Activated CD4-positive, alpha-beta T cell treated with anti-CD3 and anti-CD28 coated beads, Interleukin-2, amount 10 ng/mL, durations not matched to agents 24 days and 14 days (primary cell): ENCODE measurements around the gene BRIX1. TPM values are rescaled to one million over a fixed set of nuclear protein-coding genes. Genes with fewer than 3 reads are reported as not detected.
A peak's percentile ranks its signal among the peaks of the same experiment; 100 is the strongest.

Experiments
- DNase-seq: peaks from one replicate; pipeline ENCODE4 v3.0.0; 2022
- H3K27ac Mint-ChIP-seq: one replicate; pipeline ENCODE4 v1.8.0; 2022; ENCODE audit warnings: mild to moderate bottlenecking, mixed read lengths
- H3K27me3 Mint-ChIP-seq: one replicate; pipeline ENCODE4 v1.8.0; 2022; ENCODE audit warnings: mixed read lengths
- H3K36me3 Mint-ChIP-seq: one replicate; pipeline ENCODE4 v1.8.0; 2022; ENCODE audit warnings: low read depth, mild to moderate bottlenecking, mixed read lengths
- H3K4me1 Mint-ChIP-seq: one replicate; pipeline ENCODE4 v1.8.0; 2021; ENCODE audit warnings: mixed read lengths
- H3K4me3 Mint-ChIP-seq: one replicate; pipeline ENCODE4 v1.8.0; 2022; ENCODE audit warnings: mild to moderate bottlenecking, moderate library complexity, mixed read lengths
- H3K9me3 Mint-ChIP-seq: one replicate; pipeline ENCODE4 v1.8.0; 2021; ENCODE audit warnings: mixed read lengths
- intact Hi-C: fragments of 100-400 bp; cut with micrococcal nuclease; formaldehyde crosslinking; loops from one replicate; pipeline ENCODE4 v1.15.1; 2023
- total RNA-seq: library from RNA; stranded (reverse); gene quantifications from 2 replicates; pipeline ENCODE4 v1.2.3, GENCODE V29; 2022

BRIX1 gene
- total RNA-seq = 120 and 128 TPM in 2 replicates

- no peak within 1 kb of the TSS for H3K4me3 Mint-ChIP-seq
- DNase-seq = peak; percentile 98
- H3K27ac Mint-ChIP-seq = peak within 1 kb of the TSS; percentile 71
- H3K9me3 Mint-ChIP-seq = no peaks in the 10 kb centered on the region
- no peaks in the 10 kb centered on the region for H3K27me3 Mint-ChIP-seq
- peaks cover 34% of the 10 kb centered on the region for H3K36me3 Mint-ChIP-seq
- peaks cover 19% of the 10 kb centered on the region for H3K4me1 Mint-ChIP-seq
- intact Hi-C loops = loop anchor here (1.0 to 10.0 kb wide), 8 partner anchors 9 to 1474 kb away; partner anchors contain the start of genes AMACR, DNAJC21, LMBRD2 and NADK2
Measured at GRCh38 chr5:34915139-34915855, at the start of gene BRIX1, which contains the start of gene RAD1. TSS of gene BRIX1 (plus strand) at chr5:34915711. CDS start at chr5:34915739, 28 bp downstream. TSS of gene RAD1 (minus strand) at chr5:34915504. CDS start at chr5:34914892, 612 bp downstream.

- Mint-ChIP-seq H3K9me3 (no peaks in the 10 kb centered on the region), H3K4me3 (no peak overlapping the region), H3K36me3 (no peaks in the 10 kb centered on the region), H3K27me3 (no peaks in the 10 kb centered on the region), H3K4me1 (no peaks in the 10 kb centered on the region), H3K27ac (no peak overlapping the region)
- intact Hi-C loops = no loop called here
- DNase-seq = no peak
Measured at GRCh38 chr5:34866989-34867471, 48.5 kb upstream of the BRIX1 start.

DNA sequence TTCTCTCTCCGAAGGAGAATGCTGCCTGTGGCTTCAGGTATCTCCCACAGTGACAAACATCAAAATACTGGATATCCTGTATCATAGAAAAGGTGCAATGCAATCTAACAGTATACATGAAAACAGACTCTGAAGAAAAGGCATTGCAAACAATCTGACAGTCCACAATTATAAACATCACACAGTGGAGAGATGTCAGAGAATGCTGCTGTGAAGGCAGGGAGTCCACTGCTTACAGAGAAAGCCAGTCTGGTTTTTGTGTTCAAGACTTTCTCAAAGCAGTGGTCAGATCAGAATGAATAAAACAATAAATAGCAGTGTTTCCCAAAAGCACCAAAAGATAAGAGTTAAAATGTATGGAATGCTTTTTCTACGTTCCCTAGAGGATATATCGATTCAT is 47.9 kb upstream of the BRIX1 start:
- no peaks in the 10 kb centered on the region for H3K9me3 Mint-ChIP-seq
- intact Hi-C loops = no loop called here

GRCh38 chr5:34868791-34869190 is 46.7 kb upstream of the BRIX1 start:
- Mint-ChIP-seq H3K9me3 (no peaks in the 10 kb centered on the region), H3K4me3 (no peak overlapping the region), H3K27ac (no peak overlapping the region), H3K27me3 (peaks cover 5% of the 10 kb centered on the region), H3K36me3 (no peaks in the 10 kb centered on the region), H3K4me1 (no peaks in the 10 kb centered on the region)
- no peak for DNase-seq
- intact Hi-C loops = no loop called here

More for the DNA sequence above, 47.9 kb upstream of the BRIX1 start:
- H3K4me3 Mint-ChIP-seq = no peak overlapping the region
- no peaks in the 10 kb centered on the region for H3K4me1 Mint-ChIP-seq
- H3K36me3 Mint-ChIP-seq = no peaks in the 10 kb centered on the region
- no peak overlapping the region for H3K27ac Mint-ChIP-seq
- H3K27me3 Mint-ChIP-seq = no peaks in the 10 kb centered on the region
- no peak for DNase-seq

GRCh38 chr5:34869256-34869655 is 46.3 kb upstream of the BRIX1 start:
- Mint-ChIP-seq H3K4me3 (no peak overlapping the region), H3K9me3 (no peaks in the 10 kb centered on the region), H3K36me3 (no peaks in the 10 kb centered on the region), H3K27ac (no peak overlapping the region), H3K27me3 (peaks cover 9% of the 10 kb centered on the region), H3K4me1 (no peaks in the 10 kb centered on the region)
- no peak for DNase-seq
- intact Hi-C loops = no loop called here

- Mint-ChIP-seq H3K27ac (no peak overlapping the region), H3K4me3 (no peak overlapping the region), H3K4me1 (no peaks in the 10 kb centered on the region), H3K9me3 (no peaks in the 10 kb centered on the region), H3K36me3 (no peaks in the 10 kb centered on the region), H3K27me3 (peaks cover 9% of the 10 kb centered on the region)
- DNase-seq = no peak
- intact Hi-C loops = no loop called here
Measured at GRCh38 chr5:34870382-34870781, 45.1 kb upstream of the BRIX1 start.

GRCh38 chr5:34876275-34876674 is 39.2 kb upstream of the BRIX1 start:
- H3K36me3 Mint-ChIP-seq = no peaks in the 10 kb centered on the region
- H3K4me3 Mint-ChIP-seq = no peak overlapping the region
- peaks cover 8% of the 10 kb centered on the region for H3K9me3 Mint-ChIP-seq
- H3K27me3 Mint-ChIP-seq = peaks cover 11% of the 10 kb centered on the region
- DNase-seq = no peak
- H3K4me1 Mint-ChIP-seq = no peaks in the 10 kb centered on the region
- intact Hi-C loops = no loop called here
- no peak overlapping the region for H3K27ac Mint-ChIP-seq

DNA sequence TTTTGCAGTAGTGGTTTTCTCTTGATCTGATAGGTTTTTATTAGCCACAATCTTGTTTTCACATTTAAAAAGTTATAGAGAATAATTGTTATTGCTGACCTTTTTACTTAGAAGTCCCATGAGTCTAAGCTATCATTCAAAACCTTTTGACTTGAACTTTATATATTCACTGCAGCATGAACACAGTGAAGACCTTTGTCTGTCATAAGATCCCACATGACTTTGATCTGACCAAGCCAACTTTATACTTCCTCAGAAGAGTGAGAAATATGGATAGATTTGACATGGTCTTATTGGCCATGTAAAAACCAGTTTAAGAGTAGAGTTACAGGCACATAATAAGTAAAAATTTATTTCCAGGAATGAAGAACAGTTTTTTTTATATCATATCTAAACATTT is 34.3 kb upstream of the BRIX1 start:
- H3K4me3 Mint-ChIP-seq = no peak overlapping the region
- no peaks in the 10 kb centered on the region for H3K4me1 Mint-ChIP-seq
- peaks cover 6% of the 10 kb centered on the region for H3K9me3 Mint-ChIP-seq
- no peak overlapping the region for H3K27ac Mint-ChIP-seq
- DNase-seq = no peak
- peaks cover 12% of the 10 kb centered on the region for H3K27me3 Mint-ChIP-seq
- intact Hi-C loops = no loop called here
- H3K36me3 Mint-ChIP-seq = no peaks in the 10 kb centered on the region

DNA sequence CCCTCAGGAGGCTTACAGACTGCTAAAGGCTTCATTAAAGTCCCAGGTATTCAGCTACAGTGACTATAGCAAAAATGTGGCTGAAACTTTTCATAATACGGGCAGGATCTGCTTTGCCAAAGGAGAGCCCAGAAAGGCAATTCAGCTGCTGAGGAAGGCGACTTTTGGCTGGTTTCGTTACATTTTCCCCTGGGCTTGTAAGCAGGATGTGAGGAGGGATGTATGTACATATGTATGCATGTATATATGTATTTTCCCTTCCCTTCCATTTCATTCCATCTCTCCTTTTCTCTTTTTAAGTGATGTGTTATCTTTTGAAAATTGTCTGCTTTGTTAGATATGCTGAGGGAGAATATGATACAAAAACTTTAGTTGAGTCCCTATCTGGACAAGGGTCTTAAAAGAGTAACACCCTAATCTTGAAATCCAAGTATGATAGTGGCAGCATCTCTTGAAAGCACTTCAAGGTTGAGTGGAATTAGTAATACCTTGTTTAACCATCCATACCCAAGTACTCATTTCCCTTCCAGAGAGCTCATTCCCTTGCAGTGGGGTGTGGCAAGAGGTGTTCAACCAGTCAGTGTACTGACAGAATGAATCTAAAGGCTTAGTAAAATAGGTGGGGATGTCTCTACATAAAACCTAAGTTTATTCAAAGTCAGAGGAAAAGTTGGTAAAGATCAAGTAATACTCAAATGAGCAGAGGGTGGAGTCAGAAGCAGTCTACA is 29.0 kb upstream of the BRIX1 start:
- Mint-ChIP-seq H3K27me3 (peaks cover 10% of the 10 kb centered on the region), H3K27ac (no peak overlapping the region), H3K36me3 (no peaks in the 10 kb centered on the region), H3K4me3 (no peak overlapping the region), H3K4me1 (no peaks in the 10 kb centered on the region), H3K9me3 (no peaks in the 10 kb centered on the region)
- intact Hi-C loops = no loop called here
- DNase-seq = no peak

DNA sequence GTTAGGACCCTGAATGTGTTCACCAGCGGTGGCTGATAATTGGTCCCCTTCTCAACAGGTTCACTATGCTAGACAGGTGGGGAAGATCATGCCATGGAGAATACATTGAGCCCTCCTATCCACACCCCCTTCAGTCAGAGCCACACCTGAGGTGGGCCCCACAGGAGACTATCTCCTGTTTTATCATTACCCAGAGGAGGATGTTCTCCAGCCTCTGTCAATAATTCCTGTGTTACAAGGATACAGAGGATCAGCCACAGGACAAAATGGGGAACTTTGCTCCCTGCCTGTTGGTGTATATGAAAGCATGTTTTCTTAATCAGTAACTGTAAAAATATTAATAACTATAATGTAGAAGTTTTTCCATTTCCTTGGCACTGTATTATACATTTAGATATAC is 26.1 kb upstream of the BRIX1 start:
- no peak overlapping the region for H3K4me3 Mint-ChIP-seq
- no peak overlapping the region for H3K27ac Mint-ChIP-seq
- peaks cover 5% of the 10 kb centered on the region for H3K27me3 Mint-ChIP-seq
- no peak for DNase-seq
- H3K4me1 Mint-ChIP-seq = no peaks in the 10 kb centered on the region
- no peaks in the 10 kb centered on the region for H3K36me3 Mint-ChIP-seq
- intact Hi-C loops = no loop called here
- H3K9me3 Mint-ChIP-seq = no peaks in the 10 kb centered on the region

GRCh38 chr5:34891981-34892380 is 23.5 kb upstream of the BRIX1 start:
- H3K4me1 Mint-ChIP-seq = no peaks in the 10 kb centered on the region
- intact Hi-C loops = no loop called here

DNA sequence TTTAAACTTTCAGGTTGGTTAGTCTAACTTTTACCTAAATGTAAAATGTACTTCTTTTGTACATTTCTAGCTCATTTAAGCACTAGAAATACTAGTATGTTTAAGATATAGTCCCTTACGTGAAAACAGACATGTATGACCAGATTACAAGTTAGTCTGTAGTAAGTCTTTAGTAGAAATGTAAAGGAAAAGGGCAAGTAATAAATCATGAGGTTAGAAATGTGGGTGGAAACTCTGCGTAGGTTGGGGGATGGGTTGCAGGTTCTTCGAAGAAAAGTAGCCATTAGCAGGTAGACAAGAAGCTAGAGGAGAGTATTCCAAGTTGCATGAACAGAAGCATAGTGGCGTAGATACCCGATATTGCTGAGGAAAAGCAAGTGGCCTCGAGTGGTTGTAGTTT is 23.1 kb upstream of the BRIX1 start:
- intact Hi-C loops = no loop called here
- Mint-ChIP-seq H3K27me3 (no peaks in the 10 kb centered on the region), H3K4me1 (no peaks in the 10 kb centered on the region), H3K9me3 (no peaks in the 10 kb centered on the region), H3K36me3 (no peaks in the 10 kb centered on the region), H3K27ac (no peak overlapping the region), H3K4me3 (no peak overlapping the region)
- no peak for DNase-seq

More at GRCh38 chr5:34891981-34892380, 23.5 kb upstream of the BRIX1 start:
- no peak for DNase-seq
- no peaks in the 10 kb centered on the region for H3K36me3 Mint-ChIP-seq
- H3K27ac Mint-ChIP-seq = no peak overlapping the region
- no peaks in the 10 kb centered on the region for H3K9me3 Mint-ChIP-seq
- H3K4me3 Mint-ChIP-seq = no peak overlapping the region
- H3K27me3 Mint-ChIP-seq = no peaks in the 10 kb centered on the region

DNA sequence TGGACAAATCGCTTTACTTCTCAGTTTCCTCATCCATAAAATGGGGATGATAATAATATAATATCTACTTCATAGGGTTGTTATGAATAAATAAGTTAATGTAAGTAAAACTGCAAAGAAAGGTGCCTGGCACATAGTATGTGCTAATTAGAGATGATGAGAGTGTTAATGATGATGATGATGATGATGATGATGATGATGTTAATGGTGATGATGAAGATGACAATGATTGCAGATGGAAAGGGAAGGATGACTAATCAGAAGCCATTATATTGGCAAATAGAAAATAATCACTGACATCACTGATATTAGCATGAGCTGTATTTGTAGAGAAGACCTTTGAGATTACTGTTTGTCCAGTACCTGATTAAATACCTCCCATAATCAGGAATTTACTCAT is 20.8 kb upstream of the BRIX1 start:
- DNase-seq = no peak

GRCh38 chr5:34895641-34896419 is 19.7 kb upstream of the BRIX1 start:
- Mint-ChIP-seq H3K4me3 (no peak overlapping the region), H3K36me3 (no peaks in the 10 kb centered on the region), H3K27me3 (no peaks in the 10 kb centered on the region), H3K27ac (no peak overlapping the region), H3K4me1 (no peaks in the 10 kb centered on the region), H3K9me3 (no peaks in the 10 kb centered on the region)
- DNase-seq = no peak
- intact Hi-C loops = no loop called here

More for the DNA sequence above, 20.8 kb upstream of the BRIX1 start:
- H3K4me1 Mint-ChIP-seq = no peaks in the 10 kb centered on the region
- intact Hi-C loops = no loop called here
- H3K9me3 Mint-ChIP-seq = no peaks in the 10 kb centered on the region
- H3K4me3 Mint-ChIP-seq = no peak overlapping the region
- H3K36me3 Mint-ChIP-seq = no peaks in the 10 kb centered on the region
- H3K27me3 Mint-ChIP-seq = no peaks in the 10 kb centered on the region
- H3K27ac Mint-ChIP-seq = no peak overlapping the region
